IMR-90 (cell line): ENCODE results near the gene NOP10. TPM values are rescaled to one million over a fixed set of nuclear protein-coding genes. Genes with fewer than 3 reads are reported as not detected.

Experiments used
- ATAC-seq: fragments of 200-7000 bp; cut with Tn5 transposase; 2 replicates; pipeline ENCODE4 v1.9.1; 2020; ENCODE audit warnings: low read depth, mild to moderate bottlenecking, moderate library complexity
- BruUV-seq: library from RNA; stranded (reverse); fragments of 400-500 nt; replicated peaks from 2 replicates; lab custom pipeline; 2021; lab: Mats Ljungman, UMichigan
- CTCF ChIA-PET: fragments of 300-600 bp; formaldehyde crosslinking; extraction: SDS; loops from one replicate; lab custom pipeline; 2021; ENCODE audit warnings: antibody characterized with exemption; lab: Yijun Ruan, JAX
- POLR2A ChIA-PET: fragments of 300-600 bp; sonication (Branson Sonifier 250); formaldehyde crosslinking; loops from one replicate; lab custom pipeline; 2022; ENCODE audit warnings: antibody characterized with exemption; ENCODE audit not compliant: unreplicated experiment; lab: Charles Lee
- DNase-seq: peaks from one replicate; pipeline ENCODE4 v3.0.0; 2013
- H2AFZ ChIP-seq: replicated peaks from 2 replicates; pipeline ENCODE3; 2013; ENCODE audit warnings: low read length, mild to moderate bottlenecking; ENCODE audit not compliant: poor library complexity
- H2AK5ac ChIP-seq: 2 replicates; pipeline ENCODE4 v1.6.1; 2013; ENCODE audit warnings: low read depth, low read length, inconsistent platforms
- H2AK9ac ChIP-seq: replicated peaks from 2 replicates; pipeline ENCODE3; 2013; ENCODE audit warnings: mild to moderate bottlenecking, low read depth, low read length, moderate library complexity; ENCODE audit not compliant: poor library complexity
- H2BK120ac ChIP-seq: 2 replicates; pipeline ENCODE4 v1.6.1; 2013; ENCODE audit warnings: low read depth, low read length, inconsistent platforms
- H2BK15ac ChIP-seq: 3 replicates; pipeline ENCODE4 v1.6.1; 2013; ENCODE audit warnings: low read depth, low read length, inconsistent platforms
- H2BK20ac ChIP-seq: 2 replicates; pipeline ENCODE4 v1.6.1; 2013; ENCODE audit warnings: low read depth, mild to moderate bottlenecking, inconsistent platforms, low read length, moderate library complexity
- H2BK5ac ChIP-seq: 2 replicates; pipeline ENCODE4 v1.6.1; 2013; ENCODE audit warnings: mild to moderate bottlenecking, low read depth, low read length, inconsistent platforms; ENCODE audit not compliant: poor library complexity, severe bottlenecking
- H3K14ac ChIP-seq: replicated peaks from 2 replicates; pipeline ENCODE4 v1.6.1; 2013; ENCODE audit warnings: low read depth, low read length, inconsistent platforms
- H3K18ac ChIP-seq: 2 replicates; pipeline ENCODE4 v1.6.1; 2013; ENCODE audit warnings: low read depth, low read length, control low read depth
- H3K23ac ChIP-seq: 2 replicates; pipeline ENCODE4 v1.6.1; 2013; ENCODE audit warnings: low read depth, low read length, inconsistent platforms
- H3K27ac ChIP-seq: 2 replicates; pipeline ENCODE4 v1.5.1; 2013; ENCODE audit warnings: mild to moderate bottlenecking, control low read depth, low read length; ENCODE audit not compliant: insufficient read depth
- H3K27me3 ChIP-seq: 2 replicates; pipeline ENCODE4 v1.6.1; 2013; ENCODE audit warnings: low read length; ENCODE audit not compliant: control insufficient read depth, insufficient read depth
- H3K36me3 ChIP-seq: 2 replicates; pipeline ENCODE4 v1.6.1; 2013; ENCODE audit warnings: low read length, mixed read lengths; ENCODE audit not compliant: control insufficient read depth, insufficient read depth
- H3K4ac ChIP-seq: 2 replicates; pipeline ENCODE4 v1.6.1; 2013; ENCODE audit warnings: low read depth, low read length, inconsistent platforms
- H3K4me1 ChIP-seq: 2 replicates; pipeline ENCODE4 v1.6.1; 2013; ENCODE audit warnings: low read length, mixed read lengths; ENCODE audit not compliant: control insufficient read depth, insufficient read depth
- H3K4me2 ChIP-seq: 2 replicates; pipeline ENCODE4 v1.6.1; 2013; ENCODE audit warnings: low read depth, mild to moderate bottlenecking, control low read depth, low read length, moderate library complexity
- H3K4me3 ChIP-seq: 2 replicates; pipeline ENCODE4 v1.5.1; 2013; ENCODE audit warnings: low read depth, mild to moderate bottlenecking, control low read depth, low read length, moderate library complexity; ENCODE audit not compliant: insufficient read depth
- H3K56ac ChIP-seq: 2 replicates; pipeline ENCODE4 v1.6.1; 2013; ENCODE audit warnings: low read length, inconsistent platforms; ENCODE audit not compliant: insufficient read depth; ENCODE audit errors: extremely low read depth
- H3K79me1 ChIP-seq, 2 experiments: 2 replicates each; pipeline ENCODE4 v1.6.1; 2013; ENCODE audit warnings: low read length in 2 of 2, inconsistent platforms in 1 of 2, low read depth in 1 of 2
- H3K9ac ChIP-seq: 2 replicates; pipeline ENCODE4 v1.6.1; 2013; ENCODE audit warnings: low read depth, low read length, control low read depth
- H3K9me1 ChIP-seq: 2 replicates; pipeline ENCODE4 v1.6.1; 2013; ENCODE audit warnings: low read length, inconsistent platforms; ENCODE audit not compliant: insufficient read depth
- H3K9me3 ChIP-seq: 2 replicates; pipeline ENCODE4 v1.6.1; 2013; ENCODE audit warnings: low read length; ENCODE audit not compliant: control insufficient read depth, insufficient read depth
- H4K20me1 ChIP-seq: 2 replicates; pipeline ENCODE4 v1.6.1; 2013; ENCODE audit warnings: low read length, inconsistent platforms; ENCODE audit not compliant: insufficient read depth
- H4K5ac ChIP-seq: 2 replicates; pipeline ENCODE4 v1.6.1; 2013; ENCODE audit warnings: mild to moderate bottlenecking, low read depth, low read length, control low read depth
- H4K8ac ChIP-seq, 2 experiments: 2 replicates each; pipeline ENCODE4 v1.6.1; 2013; ENCODE audit warnings: low read depth in 2 of 2, low read length in 2 of 2, control low read depth in 1 of 2, inconsistent platforms in 1 of 2
- H4K91ac ChIP-seq: 2 replicates; pipeline ENCODE4 v1.6.1; 2013; ENCODE audit warnings: low read depth, low read length, inconsistent platforms; ENCODE audit not compliant: insufficient read depth
- CHD1 ChIP-seq: IDR thresholded peaks from 2 replicates; pipeline ENCODE4 v1.6.1; 2012; ENCODE audit warnings: low read depth, low read length, improper control_type of control experiment
- FOS ChIP-seq: fragments of 150-350 bp; IDR thresholded peaks from 2 replicates; pipeline ENCODE4 v1.6.1; 2016; ENCODE audit warnings: low read depth, low read length
- NFE2L2 ChIP-seq: fragments of 150-350 bp; IDR thresholded peaks from 2 replicates; pipeline ENCODE4 v1.6.1; 2016; ENCODE audit warnings: low read depth, mild to moderate bottlenecking, low read length
- WGBS, 2 experiments: methylation state at CpG; one replicate each; pipeline versions ENCODE4 v1.1.5 to v1.1.7; 2013; ENCODE audit warnings: missing lambda C conversion rate in 2 of 2; ENCODE audit not compliant: insufficient read length in 1 of 2; ENCODE audit errors: extremely low coverage in 2 of 2; 5-methylcytosine and 5-hydroxymethylcytosine counted together
- dilution Hi-C: fragments of 300-500 bp; cut with HindIII; formaldehyde crosslinking; loops from one replicate; pipeline ENCODE4 v1.14.3; 2018; ENCODE audit warnings: low sequenced_read_pairs; ENCODE audit not compliant: unreplicated experiment
- in situ Hi-C: fragments of 300-500 bp; cut with MboI; formaldehyde crosslinking; loops from 3 replicates; pipeline ENCODE4 v1.14.3; 2019; ENCODE audit warnings: low sequenced_read_pairs, inconsistent platforms, mixed read lengths
- intact Hi-C: fragments of 100-400 bp; cut with micrococcal nuclease; formaldehyde crosslinking; loops from 2 replicates; pipeline ENCODE4 v1.10.0; 2022
- polyA plus RNA-seq, 3 experiments: library from polyadenylated mRNA; depleted of rRNA; stranded (reverse); fragments of >200 nt; gene quantifications; 2 replicates each; pipeline ENCODE4 v1.2.3, GENCODE V29; 2012; ENCODE audit warnings: low replicate concordance in 1 of 3
- total RNA-seq: library from RNA; depleted of rRNA; stranded (reverse); fragments of >200 nt; gene quantifications from 2 replicates; pipeline ENCODE4 v1.2.3, GENCODE V29; 2012
- TF ChIP-seq, protein P1 (sequence below): fragments of 150-350 bp; IDR thresholded peaks from 2 replicates; pipeline ENCODE4 v1.6.1; 2017; ENCODE audit warnings: mild to moderate bottlenecking, antibody characterized with exemption, low read length, low read depth

Gene NOP10
- total and polyA plus RNA-seq, 2 of the 4 experiments (the other 2 are of a cell fraction): 141 to 468 TPM

- no peak overlapping the region for H3K4me3 ChIP-seq
- no peak overlapping the region for H3K4ac ChIP-seq
- TF ChIP-seq CHD1 (no peak), FOS (no peak), NFE2L2 (no peak)
- TF ChIP-seq, protein P1, sequence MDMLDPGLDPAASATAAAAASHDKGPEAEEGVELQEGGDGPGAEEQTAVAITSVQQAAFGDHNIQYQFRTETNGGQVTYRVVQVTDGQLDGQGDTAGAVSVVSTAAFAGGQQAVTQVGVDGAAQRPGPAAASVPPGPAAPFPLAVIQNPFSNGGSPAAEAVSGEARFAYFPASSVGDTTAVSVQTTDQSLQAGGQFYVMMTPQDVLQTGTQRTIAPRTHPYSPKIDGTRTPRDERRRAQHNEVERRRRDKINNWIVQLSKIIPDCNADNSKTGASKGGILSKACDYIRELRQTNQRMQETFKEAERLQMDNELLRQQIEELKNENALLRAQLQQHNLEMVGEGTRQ: no peak
- H2BK120ac ChIP-seq: no peak overlapping the region
- H3K4me1 ChIP-seq: no peaks in the 10 kb centered on the region
- no peaks in the 10 kb centered on the region for H3K27me3 ChIP-seq
- H2AFZ ChIP-seq: no peak overlapping the region
- H2BK20ac ChIP-seq: no peak overlapping the region
- H3K23ac ChIP-seq: no peak overlapping the region
- dilution Hi-C loops (no loop called here), intact Hi-C loops (no loop called here), in situ Hi-C loops (no loop called here)
- DNase-seq (no peak), ATAC-seq (no peak)
- H4K20me1 ChIP-seq: no peaks in the 10 kb centered on the region
- ChIA-PET POLR2A (no interaction called here), CTCF (interaction anchor here (1.0 kb wide), 1 partner anchor 21 kb away, joined by 3 read pairs; no protein-coding TSS in a partner anchor)
- no peak overlapping the region for H3K14ac ChIP-seq
- no peak overlapping the region for H2BK5ac ChIP-seq
- no peak overlapping the region for H2AK9ac ChIP-seq
- no peak overlapping the region for H2AK5ac ChIP-seq
- H3K9me3 ChIP-seq: no peaks in the 10 kb centered on the region
- no peak overlapping the region for H3K4me2 ChIP-seq
- no peak overlapping the region for H4K5ac ChIP-seq
- no peak overlapping the region for H4K8ac ChIP-seq
- H3K79me1 ChIP-seq: peaks cover 0 to 3% of the 10 kb centered on the region in 2 experiments; a peak in 1 of 4 replicates
- BruUV-seq: no TSS peak
- no peaks in the 10 kb centered on the region for H3K9me1 ChIP-seq
- no peak overlapping the region for H3K27ac ChIP-seq
- no peak overlapping the region for H2BK15ac ChIP-seq
- no peak overlapping the region for H3K56ac ChIP-seq
- WGBS, 2 experiments: 100% methylated on average over 1 of the region's 5 CpGs; no CpG with 5 or more reads in 1 of the 2 experiments
- no peaks in the 10 kb centered on the region for H3K36me3 ChIP-seq
- no peak overlapping the region for H3K18ac ChIP-seq
- no peak overlapping the region for H4K91ac ChIP-seq
- no peak overlapping the region for H3K9ac ChIP-seq
Observed at GRCh38 chr15:34330279-34330678, 12.7 kb downstream of the NOP10 start.
